GM03348 (cell line): ENCODE results near the gene UPK3B.
"Not testable (repeated sequence)": the region's sequence is repeated elsewhere in the genome, so short reads cannot be mapped to it uniquely, and the experiment has no call there.

Source experiments
- DNase-seq: peaks from one replicate; pipeline ENCODE4 v3.0.0; 2012; ENCODE audit warnings: low spot score

The UPK3B gene

DNA sequence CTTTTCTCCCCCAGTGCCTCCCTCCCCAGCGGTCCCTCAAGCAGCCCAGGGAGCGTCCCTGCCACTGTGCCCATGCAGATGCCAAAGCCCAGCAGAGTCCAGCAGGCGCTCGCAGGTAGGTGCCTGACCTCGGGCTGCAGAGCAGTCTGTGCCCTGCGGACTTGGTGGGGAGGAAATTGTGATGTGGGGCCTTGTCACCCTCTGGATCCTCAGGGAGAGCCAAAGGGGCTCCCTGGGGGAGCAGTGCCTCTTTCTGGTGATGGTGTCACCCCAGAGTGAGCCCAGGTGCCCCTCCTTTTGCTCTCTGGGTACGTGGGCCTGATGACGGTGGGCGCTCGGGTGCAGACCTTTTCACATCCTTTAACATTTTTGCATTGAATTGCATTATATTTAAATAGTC is 18.2 kb upstream of the UPK3B start:
- not testable (repeated sequence) for DNase-seq

DNA sequence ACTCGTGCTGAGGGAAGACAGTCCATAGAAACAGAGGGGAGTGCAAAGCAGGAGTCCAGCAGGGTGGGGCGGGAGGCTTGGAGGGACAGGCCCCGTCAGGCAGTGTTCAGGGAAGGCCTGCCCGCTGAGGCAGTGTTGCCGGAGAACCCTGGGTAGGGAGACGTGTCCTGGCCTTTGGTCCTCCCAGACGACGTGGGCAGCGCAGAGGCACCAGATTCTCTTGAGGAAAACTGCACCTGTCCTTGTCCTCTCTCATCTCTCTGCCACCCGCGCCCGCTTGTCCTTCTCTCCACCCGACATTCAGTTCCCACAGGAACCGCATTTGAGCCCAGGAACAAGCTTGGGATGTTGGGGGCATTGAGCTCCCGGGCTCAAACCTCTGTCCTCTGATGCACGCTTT is 14.6 kb upstream of the UPK3B start:
- DNase-seq = not testable (repeated sequence)

DNA sequence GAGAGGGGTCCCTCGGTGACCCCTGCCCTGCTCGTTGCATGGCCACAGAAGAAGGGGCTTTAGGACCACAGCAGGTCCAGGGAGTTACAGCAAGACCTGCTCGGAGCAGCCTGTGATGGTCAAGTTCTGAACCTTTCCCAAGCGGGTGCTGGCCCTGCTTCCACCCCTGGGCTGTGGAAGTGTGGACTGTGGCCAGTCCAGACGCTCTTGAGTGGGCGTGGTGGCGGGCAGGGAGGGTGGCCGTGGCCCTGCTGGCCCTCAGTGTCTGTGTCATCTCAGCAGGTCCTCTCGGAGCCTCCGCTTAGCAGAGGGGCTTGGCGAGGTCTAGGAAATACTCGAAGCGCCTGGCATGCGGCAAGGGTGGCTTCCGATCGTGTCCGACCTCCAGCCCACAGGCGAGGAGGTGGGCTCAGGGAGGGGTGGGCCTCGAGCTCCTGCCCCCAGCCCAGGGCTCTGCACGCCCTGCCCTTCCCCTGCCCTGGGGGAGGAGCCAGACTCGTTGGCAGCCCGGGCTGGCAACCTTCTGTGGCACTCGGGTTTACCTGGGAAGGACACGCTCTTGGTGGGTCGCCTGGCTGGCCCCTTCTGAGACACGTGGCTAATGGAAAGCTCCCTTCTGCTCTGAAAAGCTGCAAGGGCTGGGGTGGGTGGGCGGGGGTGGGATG is 12.3 kb upstream of the UPK3B start:
- not testable (repeated sequence) for DNase-seq

DNA sequence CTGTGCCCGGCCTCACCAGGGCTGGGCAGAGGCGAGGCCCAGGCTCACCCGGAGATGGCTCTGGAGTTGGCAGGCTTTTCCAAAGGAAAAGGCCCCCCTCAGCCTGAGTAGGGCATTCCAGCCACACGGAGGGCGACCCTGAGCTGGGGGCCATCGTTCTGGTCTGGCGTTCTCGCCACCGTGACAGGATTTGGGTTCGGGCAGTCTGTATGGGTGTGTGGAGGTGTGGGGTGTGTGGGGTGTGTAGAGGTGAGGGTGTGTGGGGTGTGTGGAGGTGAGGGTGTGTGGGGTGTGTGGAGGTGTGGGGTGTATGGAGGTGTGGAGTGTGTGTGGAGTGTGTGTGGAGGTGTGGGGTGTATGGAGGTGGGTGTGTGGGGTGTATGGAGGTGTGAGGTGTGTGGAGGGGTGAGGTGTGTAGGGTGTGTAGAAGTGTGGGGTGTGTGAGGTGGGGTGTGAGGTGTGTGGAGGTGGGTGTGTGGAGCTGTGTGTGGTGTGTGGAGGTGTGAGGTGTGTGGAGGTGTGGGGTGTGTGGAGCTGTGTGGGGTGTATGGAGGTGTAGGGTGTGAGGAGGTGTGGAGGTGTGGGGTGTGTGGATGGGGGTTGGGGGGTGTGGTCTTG is 11.7 kb upstream of the UPK3B start:
- not testable (repeated sequence) for DNase-seq

DNA sequence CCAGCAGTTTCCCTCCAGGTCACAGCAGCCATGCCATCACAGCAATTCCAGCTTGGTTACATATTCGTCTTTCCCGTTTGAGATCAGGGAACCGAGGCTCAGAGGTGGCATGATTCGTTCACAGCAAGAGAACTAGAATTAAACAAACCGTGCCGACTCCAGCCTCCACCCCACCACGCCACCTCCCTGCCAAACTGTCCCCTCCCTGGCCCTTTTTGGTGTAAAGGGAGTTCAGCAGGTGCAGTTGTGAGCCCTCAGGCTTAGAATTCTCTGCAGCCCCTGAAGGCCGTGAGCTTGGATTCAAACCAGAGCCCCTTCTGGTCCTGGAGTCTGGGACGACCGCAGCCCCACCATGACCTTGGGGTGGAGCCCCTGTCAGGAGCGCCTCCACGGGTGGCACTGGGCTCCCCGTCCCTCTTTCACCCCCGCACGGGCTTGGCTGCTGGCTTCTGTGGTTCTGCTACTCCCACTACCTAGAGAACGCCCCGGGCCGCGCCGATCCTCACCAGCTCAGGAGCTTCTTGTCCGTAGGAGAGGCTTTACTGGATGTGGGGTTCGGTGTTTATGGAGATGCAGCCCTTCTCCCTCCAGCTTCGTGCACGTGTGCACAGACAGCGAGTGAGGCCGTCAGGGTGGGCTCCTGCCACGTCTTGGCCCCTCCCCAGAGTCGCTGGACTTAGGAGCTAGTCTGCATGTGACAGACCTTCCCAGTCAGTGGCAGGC is 11.0 kb upstream of the UPK3B start:
- DNase-seq = not testable (repeated sequence)

DNA sequence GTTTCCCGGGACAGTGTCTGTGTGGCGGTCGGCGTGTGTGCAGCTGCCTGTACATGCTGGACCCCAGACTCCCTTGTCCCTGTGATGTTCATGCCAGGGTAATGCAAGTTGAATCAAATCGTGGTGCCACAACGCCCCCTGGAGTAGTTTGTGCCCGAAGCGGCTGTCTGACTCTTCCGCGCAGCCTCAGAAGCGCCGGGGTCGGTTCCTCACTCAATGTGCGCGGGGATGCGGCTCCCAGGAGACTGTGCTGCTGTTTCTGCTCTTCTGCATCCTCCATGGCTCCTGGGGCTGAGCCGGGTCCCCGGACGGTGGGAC is 10.5 kb upstream of the UPK3B start:
- DNase-seq = not testable (repeated sequence)

DNA sequence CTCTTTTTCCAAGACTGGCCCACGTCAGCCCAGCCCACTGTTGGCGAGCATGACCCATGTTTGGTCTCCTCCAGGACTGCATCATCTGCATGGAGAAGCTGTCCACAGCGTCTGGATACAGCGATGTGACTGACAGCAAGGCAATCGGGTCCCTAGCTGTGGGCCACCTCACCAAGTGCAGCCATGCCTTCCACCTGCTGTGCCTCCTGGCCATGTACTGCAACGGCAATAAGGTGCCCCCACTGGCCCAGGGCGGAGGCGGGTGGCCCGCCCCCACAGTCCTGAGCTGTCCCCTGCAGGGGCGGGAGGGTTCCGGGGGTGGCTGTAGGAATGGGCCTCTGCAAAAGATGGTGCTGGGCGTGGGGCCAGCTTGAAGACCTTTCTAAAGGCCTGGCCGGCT is 8.1 kb upstream of the UPK3B start:
- DNase-seq = peak; percentile 0

DNA sequence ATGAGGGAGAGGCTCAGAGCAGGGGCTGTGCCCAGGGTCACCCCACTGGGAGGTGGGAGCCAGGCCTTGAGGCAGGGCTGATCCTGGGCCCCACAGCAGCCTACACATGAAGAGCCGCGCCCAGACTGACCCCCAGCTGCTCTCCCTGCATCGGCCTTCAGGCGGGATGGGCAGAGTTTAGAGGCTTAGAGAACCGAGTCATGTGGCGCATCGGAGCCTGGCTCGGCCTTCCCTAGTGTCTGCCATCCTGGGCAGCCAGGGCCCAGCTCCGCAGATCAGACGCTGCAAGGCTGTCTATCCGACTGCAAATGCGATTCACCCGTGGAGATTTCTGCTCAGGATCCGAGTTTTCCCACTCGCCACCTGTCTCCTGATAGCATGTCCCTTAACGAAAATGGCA is 7.5 kb upstream of the UPK3B start:
- DNase-seq = not testable (repeated sequence)

DNA sequence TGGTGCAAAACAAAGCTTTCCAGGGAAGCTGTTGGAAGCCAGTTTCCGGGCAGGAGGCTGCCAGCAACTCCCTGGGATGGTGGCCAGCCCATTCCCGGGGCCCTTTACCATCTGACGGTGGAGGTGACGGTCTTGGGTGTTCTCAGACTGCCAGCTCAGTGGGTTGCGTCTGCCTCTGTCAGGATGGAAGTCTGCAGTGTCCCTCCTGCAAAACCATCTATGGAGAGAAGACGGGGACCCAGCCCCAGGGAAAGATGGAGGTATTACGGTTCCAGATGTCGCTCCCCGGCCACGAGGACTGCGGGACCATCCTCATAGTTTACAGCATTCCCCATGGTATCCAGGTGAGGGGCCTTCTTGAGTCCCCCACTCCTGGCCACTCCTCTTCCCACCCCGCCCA is 7.1 kb upstream of the UPK3B start:
- DNase-seq = not testable (repeated sequence)

DNA sequence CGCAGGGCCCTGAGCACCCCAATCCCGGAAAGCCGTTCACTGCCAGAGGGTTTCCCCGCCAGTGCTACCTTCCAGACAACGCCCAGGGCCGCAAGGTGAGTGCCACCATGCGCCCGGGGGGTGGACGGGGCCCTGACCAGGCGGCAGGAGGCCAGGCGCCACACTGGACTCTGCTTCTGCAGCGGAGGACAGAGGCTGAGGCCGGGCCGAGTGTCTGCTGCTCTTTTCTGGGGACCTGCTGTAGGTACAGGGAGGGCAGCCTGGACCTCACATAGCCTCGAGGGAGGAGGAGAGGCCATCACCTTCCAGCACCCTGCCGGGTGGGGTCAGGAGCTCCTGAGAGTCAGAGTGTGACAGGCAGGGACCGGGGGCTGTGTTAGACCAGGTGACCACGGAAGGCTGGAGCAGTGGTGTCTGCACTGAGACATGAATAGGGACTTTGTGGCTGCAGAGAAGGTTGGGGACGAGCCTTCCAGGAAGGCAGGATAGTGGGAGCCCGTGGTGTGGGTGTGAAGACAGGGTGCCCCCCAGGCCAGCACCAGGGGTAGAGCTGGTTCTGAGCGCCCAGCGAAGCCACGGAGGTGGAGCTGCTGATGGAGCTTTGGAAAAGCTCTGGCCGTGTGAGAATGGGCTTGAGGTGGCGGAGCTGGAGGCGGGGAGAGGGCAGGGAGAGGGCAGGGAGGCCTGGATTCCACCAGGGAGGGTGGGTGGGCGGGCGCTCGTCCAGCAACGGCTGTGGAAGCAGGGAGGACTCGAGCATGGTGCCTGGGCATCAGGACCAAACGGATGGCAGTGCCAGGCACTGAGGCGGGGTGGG is 5.8 kb upstream of the UPK3B start:
- not testable (repeated sequence) for DNase-seq

DNA sequence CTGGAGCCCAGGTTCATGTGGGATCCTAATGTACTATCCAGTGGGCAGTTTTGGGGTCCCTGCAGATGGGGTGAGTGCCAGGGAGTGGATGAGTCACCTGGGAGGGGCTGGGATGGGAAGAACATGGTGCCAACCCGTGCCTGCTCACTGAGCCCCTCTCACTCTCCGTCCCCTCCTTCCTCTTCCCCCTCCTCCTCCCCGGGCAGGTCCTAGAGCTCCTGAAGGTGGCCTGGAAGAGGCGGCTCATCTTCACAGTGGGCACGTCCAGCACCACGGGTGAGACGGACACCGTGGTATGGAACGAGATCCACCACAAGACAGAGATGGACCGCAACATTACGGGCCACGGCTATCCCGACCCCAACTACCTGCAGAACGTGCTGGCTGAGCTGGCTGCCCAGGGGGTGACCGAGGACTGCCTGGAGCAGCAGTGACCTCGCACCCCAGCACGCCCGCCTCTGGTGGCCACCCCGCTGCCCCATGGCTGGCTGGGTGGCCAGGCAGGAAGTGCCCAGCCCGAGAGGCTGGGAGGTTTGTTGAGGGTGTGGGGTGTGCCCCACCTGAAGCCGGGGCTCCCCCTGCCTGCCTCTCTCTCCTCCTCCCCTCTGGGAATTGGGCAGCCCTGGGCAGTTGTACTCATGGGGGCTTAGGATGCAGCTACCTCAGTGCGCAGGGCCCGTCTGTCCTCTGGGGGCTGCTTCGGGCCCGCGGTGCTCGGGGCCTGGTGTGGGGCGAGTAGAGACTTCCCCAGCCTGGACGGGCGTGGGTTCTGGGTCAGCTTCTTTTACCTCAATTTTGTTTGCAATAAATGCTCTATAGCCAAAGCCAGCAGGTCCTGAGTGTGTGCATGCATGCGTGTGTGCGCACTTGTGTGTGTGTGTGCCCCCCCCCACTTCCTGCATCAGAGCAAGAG is 4.9 kb upstream of the UPK3B start:
- peak; percentile 7 for DNase-seq

DNA sequence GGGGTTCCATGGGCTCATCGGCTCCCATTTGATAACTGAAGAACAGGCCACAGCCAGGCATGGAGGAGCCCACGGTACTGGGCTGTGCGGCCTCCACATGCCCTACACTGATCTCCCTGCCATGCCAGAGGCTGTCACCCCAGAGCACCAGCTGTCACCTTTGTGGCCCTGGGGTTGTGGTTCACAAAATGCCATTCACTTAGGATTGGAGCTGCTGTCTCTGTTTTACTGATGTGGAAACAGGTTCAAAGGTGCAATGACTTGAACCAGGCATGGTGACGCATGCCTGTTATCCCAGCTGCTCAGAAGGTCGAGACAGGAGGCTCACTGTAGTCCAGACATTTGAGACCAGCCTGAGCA is 4.3 kb upstream of the UPK3B start:
- DNase-seq = peak; percentile 3

DNA sequence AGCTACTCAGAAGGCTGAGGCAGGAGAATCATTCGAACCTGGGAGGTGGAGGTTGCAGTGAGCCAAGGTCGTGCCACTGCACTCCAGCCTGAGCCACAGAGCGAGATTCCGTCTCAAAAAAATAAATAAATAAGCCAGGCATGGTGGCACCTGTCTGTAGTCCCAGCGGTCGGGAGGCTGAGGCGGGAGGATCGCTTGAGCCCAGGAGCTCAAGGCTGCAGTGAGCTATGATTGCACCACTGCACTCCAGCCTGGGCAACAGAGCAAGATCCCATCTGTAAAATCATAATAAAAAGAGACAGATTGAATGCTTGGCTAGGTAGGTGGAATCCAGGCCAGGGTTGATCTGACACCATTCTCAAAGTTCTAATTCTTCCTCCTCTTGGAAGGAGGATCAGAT is 3.7 kb upstream of the UPK3B start:
- not testable (repeated sequence) for DNase-seq

DNA sequence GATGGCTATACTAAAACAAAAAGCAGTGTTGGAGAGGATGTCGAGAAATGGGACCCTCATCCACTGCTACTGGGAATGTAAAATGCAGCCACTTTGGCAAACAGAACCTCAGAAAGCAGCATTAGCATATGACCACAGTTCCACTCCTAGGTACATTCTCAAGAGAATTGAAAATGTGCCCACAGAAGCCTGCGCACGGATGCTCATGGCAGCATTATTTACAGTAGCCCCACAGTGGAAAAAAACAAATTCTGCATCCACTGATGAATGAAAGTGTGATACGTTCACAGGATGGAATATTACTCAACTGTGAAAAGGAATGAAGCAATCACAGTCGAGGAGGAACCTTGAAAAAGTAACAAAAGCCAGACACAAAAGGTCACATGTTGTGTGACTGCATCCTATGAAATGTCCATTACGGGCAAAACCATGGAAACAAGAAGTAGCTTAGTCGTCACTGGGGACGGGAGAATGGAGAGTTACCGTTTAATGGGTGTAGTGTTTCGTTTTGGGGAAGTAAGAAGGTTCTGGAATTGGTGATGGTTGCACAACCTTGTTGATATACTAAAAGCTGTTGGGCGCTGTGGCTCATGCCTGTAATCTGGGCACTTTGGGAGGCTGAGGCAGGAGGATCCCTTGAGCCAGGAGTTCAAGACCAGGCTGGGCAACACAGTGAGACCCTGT is 2.5 kb upstream of the UPK3B start:
- peak; percentile 2 for DNase-seq

DNA sequence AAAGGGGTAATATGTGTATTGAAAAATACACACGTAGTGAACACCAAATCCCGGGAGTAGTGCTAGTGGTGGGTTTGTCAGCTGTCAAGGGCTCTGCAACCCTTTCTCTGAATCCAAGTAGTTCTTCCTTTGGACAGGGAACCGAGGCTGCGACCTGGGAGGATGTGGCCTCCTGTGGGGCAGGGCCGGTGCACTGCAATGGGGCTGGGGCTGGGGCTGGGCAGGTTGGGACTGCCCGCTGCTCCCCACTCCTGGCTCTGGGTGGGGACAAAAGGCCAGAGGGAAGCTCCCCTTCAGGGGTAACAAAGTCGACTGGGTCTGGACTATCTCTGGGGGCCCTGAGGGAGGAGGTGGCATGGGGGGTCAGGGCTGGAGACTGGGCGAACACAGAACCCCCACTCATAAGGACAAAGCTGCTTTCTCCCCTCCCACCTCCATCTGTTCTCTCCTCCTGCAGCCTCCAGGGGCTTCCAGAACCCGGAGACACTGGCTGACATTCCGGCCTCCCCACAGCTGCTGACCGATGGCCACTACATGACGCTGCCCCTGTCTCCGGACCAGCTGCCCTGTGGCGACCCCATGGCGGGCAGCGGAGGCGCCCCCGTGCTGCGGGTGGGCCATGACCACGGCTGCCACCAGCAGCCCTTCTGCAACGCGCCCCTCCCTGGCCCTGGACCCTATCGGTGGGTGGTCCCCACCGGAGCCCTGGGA is 1.0 kb downstream of the UPK3B start:
- DNase-seq = not testable (repeated sequence)

DNA sequence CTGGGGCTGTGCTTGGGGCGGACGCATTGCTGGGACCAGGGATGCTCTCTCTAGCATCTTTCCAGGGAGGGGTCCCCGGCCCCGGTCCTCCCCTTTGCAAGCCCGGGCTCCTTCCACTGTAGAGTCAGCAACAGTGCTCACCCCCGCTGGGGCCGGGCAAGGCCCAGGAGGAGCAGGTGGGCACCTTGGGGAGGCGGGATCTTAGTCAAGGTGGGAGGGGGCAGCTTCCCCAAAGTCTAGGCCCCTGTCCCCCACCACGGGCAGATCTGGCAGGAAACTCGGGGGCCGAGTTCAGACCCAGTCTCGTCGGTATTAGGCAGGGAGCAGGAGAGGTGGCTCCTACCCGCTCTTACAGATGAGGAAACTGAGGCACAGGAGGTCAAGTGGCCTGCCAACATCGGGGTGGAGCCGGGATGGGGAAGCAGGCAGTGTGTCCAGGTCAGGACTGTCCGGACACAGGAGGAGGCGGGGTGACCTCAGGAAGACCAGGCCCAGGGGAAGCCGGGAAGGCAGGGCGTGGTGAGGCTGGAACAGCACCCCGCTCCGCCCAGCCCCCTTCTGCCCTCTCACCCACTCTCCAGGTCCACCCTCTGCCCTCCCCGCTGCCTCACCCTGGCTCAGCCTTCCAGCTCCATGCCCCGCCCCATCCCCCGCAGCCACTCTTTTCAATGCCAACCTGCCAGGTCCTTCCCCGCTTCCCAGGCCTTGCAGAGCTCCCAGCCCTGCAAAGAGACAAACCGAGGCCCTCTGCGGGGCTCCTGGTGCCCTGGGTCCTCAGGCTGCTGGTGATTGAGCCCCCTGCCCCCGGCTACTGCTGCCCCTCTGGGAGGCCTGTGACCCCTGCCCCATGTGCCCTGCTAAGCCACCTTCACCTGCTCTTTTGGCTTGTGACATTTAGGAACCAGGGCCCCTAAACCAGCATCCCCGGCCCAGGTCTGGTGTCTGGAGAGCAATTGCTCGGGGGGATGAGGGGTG is 1.8 kb downstream of the UPK3B start:
- not testable (repeated sequence) for DNase-seq

DNA sequence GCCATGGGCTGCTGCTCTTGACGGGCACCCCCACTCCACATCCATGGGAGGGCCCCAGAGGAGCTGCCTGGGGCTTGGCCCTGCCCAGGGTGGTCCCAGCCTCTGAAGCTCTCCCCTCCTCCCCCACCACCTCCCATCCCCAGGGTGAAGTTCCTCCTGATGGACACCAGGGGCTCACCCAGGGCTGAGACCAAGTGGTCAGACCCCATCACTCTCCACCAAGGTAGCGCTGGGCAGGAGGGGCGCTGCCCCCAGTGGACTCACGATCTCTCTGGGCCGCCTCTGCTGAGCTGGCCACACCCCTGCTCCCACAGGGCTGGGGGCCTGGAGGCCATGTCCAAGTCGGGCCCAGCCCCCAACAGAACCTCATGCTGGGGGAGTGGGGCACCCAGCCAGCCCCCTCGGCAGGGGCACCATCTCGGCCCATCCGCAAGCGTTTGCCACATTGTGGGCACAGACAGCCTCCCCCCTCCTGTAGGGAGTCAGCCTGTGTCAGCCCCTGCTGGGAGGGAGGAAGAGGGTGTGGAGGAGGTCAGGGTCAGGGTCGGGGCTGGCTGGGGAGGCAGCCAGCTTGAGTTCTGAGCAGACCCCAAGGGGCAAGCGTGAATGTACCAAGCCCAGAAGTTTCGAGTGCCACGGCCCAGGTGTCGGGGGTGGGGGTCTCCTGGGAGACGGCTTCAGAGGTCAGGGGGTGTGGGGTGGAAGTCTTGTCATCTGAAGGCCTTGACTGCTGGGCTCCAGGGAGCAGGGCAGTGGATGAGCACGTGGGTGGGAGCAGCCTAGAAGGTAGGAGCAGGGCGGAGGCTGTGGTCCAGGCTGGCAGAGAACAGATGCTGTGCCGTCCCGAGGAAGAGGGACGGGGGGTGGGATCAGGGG is 2.8 kb downstream of the UPK3B start:
- peak; percentile 35 for DNase-seq
